ENCODE measurements around the gene PAK6. TPM values are rescaled to one million over a fixed set of nuclear protein-coding genes. Genes with fewer than 3 reads are reported as not detected.

The PAK6 gene
- total and polyA plus RNA-seq, 9 of the 15 experiments (the other 6 are each of a cell fraction or from before 2014, with no cell fraction given): 0.03 to 0.74 (median 0.16) TPM; not detected in 2

- H3K9me1 ChIP-seq (ENCODE audit: control insufficient read depth, insufficient read depth, low read length): no peaks in the 10 kb centered on the region
- BruUV-seq (replicated peaks): no TSS peak
- no peaks in the 10 kb centered on the region for H4K20me1 ChIP-seq (replicated peaks; ENCODE audit: control insufficient read depth, insufficient read depth, low read length)
- H3K27me3 ChIP-seq (ENCODE audit: control insufficient read depth in 2 of 2, insufficient read depth in 2 of 2, low read length in 2 of 2): no peaks in the 10 kb centered on the region; a peak in 1 of 5 replicates
- peaks cover 13 to 48% of the 10 kb centered on the region in 2 experiments for H3K4me1 ChIP-seq (replicated peaks in 1 of 2; ENCODE audit: control insufficient read depth in 2 of 2, insufficient read depth in 2 of 2, low read length in 2 of 2)
- POLR2A ChIA-PET: no interaction called here
- WGBS (ENCODE audit: insufficient coverage, low coverage, missing lambda C conversion rate): 9% methylated on average over 52 of the region's 76 CpGs
- ATAC-seq: peak; percentile 72
- in situ Hi-C loops (cut with MboI): no loop called here
- CTCF ChIA-PET (ENCODE audit: low intra/inter-chr PET ratio): interaction anchor here (1.1 to 6.3 kb wide), 3 partner anchors 27 to 503 kb away, joined by 3 to 87 read pairs (median 8); partner anchors contain the start of gene PLCB2
- intact Hi-C loops (cut with micrococcal nuclease): loop anchor here (2.0 to 5.0 kb wide), 2 partner anchors 39 to 140 kb away; partner anchors contain the start of gene INAFM2
- no peaks in the 10 kb centered on the region for H3K79me2 ChIP-seq (ENCODE audit: control insufficient read depth, insufficient read depth, low read length)
- peak within 1 kb of the TSS; percentile 98 for H2AFZ ChIP-seq (ENCODE audit: low read depth, low read length)
- H3K9ac ChIP-seq (ENCODE audit: insufficient read depth in 1 of 2, low read depth in 2 of 2, low read length in 2 of 2): peak within 1 kb of the TSS; percentile 54 to 82; a peak in 3 of 4 replicates
- H3K27ac ChIP-seq (ENCODE audit: extremely low read depth, low read depth, low read length): no peak within 1 kb of the TSS; the same call in 2 of the 3 replicates
- peak within 1 kb of the TSS; percentile 58 for H3K4me3 ChIP-seq
- peak within 1 kb of the TSS; percentile 87 for H3K4me2 ChIP-seq (ENCODE audit: insufficient read depth, low read length)
- no peaks in the 10 kb centered on the region for H3K36me3 ChIP-seq (ENCODE audit: control insufficient read depth, insufficient read depth, low read length)
- H3K9me3 ChIP-seq (replicated peaks; ENCODE audit: control insufficient read depth, insufficient read depth, low read depth, low read length): no peaks in the 10 kb centered on the region
- peak; percentile 58 to 83 (median 76) for DNase-seq (ENCODE audit: extremely low read depth in 1 of 4, low spot score in 3 of 4)
- FAIRE-seq: no peak
- TF ChIP-seq ZNF318 (IDR thresholded peaks at IDR 0.05; ENCODE audit: borderline replicate concordance in 1 of 2, low read depth in 1 of 2) (no peak), UBTF (IDR thresholded peaks at IDR 0.05; ENCODE audit: borderline replicate concordance in 1 of 2, low read depth in 2 of 2, low read length in 2 of 2) (peak in 1 of 2 experiments; percentile 25; a peak in 1 of 4 replicates), RNF219 (CRISPR knock-in tag; IDR thresholded peaks at IDR 0.05) (no peak), ZNF75A (CRISPR knock-in tag; IDR thresholded peaks at IDR 0.05) (no peak), ZNF253 (CRISPR knock-in tag; conservative IDR thresholded peaks at IDR 0.05) (no peak), HLTF (IDR thresholded peaks at IDR 0.05) (no peak), ZBTB1 (CRISPR knock-in tag; IDR thresholded peaks at IDR 0.05; ENCODE audit: borderline replicate concordance, low read depth) (no peak)
Observed at GRCh38 chr15:40282869-40283614, 44.2 kb downstream of the PAK6 start, which contains the start of gene ANKRD63. Gene ANKRD63, minus strand, starts transcription at chr15:40283064. Its CDS starts 478 bp downstream, at chr15:40282586.

Measured in K562 (cell line).